Measurements from ENCODE around the gene SYTL3. TPM values are rescaled to one million over a fixed set of nuclear protein-coding genes. Genes with fewer than 3 reads are reported as not detected.
A peak's percentile ranks its signal among the peaks of the same experiment; 100 is the strongest.

The SYTL3 gene
- total and polyA plus RNA-seq, 9 of the 15 experiments (the other 6 are each of a cell fraction or from before 2014, with no cell fraction given): 0.04 to 0.46 (median 0.17) TPM; not detected in 1

- TF ChIP-seq, protein P1, sequence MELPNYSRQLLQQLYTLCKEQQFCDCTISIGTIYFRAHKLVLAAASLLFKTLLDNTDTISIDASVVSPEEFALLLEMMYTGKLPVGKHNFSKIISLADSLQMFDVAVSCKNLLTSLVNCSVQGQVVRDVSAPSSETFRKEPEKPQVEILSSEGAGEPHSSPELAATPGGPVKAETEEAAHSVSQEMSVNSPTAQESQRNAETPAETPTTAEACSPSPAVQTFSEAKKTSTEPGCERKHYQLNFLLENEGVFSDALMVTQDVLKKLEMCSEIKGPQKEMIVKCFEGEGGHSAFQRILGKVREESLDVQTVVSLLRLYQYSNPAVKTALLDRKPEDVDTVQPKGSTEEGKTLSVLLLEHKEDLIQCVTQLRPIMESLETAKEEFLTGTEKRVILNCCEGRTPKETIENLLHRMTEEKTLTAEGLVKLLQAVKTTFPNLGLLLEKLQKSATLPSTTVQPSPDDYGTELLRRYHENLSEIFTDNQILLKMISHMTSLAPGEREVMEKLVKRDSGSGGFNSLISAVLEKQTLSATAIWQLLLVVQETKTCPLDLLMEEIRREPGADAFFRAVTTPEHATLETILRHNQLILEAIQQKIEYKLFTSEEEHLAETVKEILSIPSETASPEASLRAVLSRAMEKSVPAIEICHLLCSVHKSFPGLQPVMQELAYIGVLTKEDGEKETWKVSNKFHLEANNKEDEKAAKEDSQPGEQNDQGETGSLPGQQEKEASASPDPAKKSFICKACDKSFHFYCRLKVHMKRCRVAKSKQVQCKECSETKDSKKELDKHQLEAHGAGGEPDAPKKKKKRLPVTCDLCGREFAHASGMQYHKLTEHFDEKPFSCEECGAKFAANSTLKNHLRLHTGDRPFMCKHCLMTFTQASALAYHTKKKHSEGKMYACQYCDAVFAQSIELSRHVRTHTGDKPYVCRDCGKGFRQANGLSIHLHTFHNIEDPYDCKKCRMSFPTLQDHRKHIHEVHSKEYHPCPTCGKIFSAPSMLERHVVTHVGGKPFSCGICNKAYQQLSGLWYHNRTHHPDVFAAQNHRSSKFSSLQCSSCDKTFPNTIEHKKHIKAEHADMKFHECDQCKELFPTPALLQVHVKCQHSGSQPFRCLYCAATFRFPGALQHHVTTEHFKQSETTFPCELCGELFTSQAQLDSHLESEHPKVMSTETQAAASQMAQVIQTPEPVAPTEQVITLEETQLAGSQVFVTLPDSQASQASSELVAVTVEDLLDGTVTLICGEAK (IDR thresholded peaks at IDR 0.05): peak; percentile 55
- TF ChIP-seq, protein P1 (CRISPR knock-in tag; IDR thresholded peaks at IDR 0.05): no peak
- 0 out of 2 replicates have a peak, but pooled peaks have one; percentile 20 for TF ChIP-seq SMAD3 (CRISPR knock-in tag; conservative IDR thresholded peaks at IDR 0.05)
- no peak for TF ChIP-seq ZNF140 (CRISPR knock-in tag; IDR thresholded peaks at IDR 0.05)
- TF ChIP-seq MYC (IDR thresholded peaks at IDR 0.05; ENCODE audit: low read depth, low read length): peak; percentile 81
- peak; percentile 83; the same call in 1 of the 2 replicates for TF ChIP-seq MYC (CRISPR knock-in tag; IDR thresholded peaks at IDR 0.05; ENCODE audit: borderline replicate concordance, low read depth)
- TF ChIP-seq GATA2 (CRISPR knock-in tag; IDR thresholded peaks at IDR 0.05): no peak
- TF ChIP-seq CREM (IDR thresholded peaks at IDR 0.05; ENCODE audit: low read depth): peak; percentile 88
- TF ChIP-seq CCNT2 (IDR thresholded peaks at IDR 0.05; ENCODE audit: borderline replicate concordance, extremely low read depth, insufficient read length, low read depth, low read length): peak; percentile 56
- peak; percentile 34; the same call in 1 of the 2 replicates for TF ChIP-seq NCOA1 (IDR thresholded peaks at IDR 0.05; ENCODE audit: low read depth)
- peak; percentile 32; the same call in 1 of the 2 replicates for TF ChIP-seq PHF8 (IDR thresholded peaks at IDR 0.05; ENCODE audit: borderline replicate concordance, low read length)
- peak in 1 of 2 experiments; percentile 9; a peak in 1 of 4 replicates for TF ChIP-seq NONO (IDR thresholded peaks at IDR 0.05; ENCODE audit: low read depth in 2 of 2, low read length in 1 of 2)
These were observed 54.3 kb downstream of the SYTL3 start (continued) for GRCh38 chr6:158703837-158704822.

Measured in K562 (cell line).